Cardiac fibroblast (primary cell): ENCODE measurements around the gene SHISA5.
A peak's percentile ranks its signal among the peaks of the same experiment; 100 is the strongest.
"Not testable (repeated sequence)": the region's sequence is repeated elsewhere in the genome, so short reads cannot be mapped to it uniquely, and the experiment has no call there.

Source experiments
- DNase-seq, 2 donors: peaks; one replicate each; pipeline versions ENCODE4 v3.0.0 to v3.0.0-alpha.2; 2010; ENCODE audit warnings: low read depth in 2 of 2
- H3K4me3 ChIP-seq, 2 donors: replicated peaks in 1 of 2; 1 replicate in 1 of 2; 2 replicates in 1 of 2; pipeline ENCODE4 v1.5.1; 2011; ENCODE audit warnings: low read depth in 2 of 2, low read length in 2 of 2, mild to moderate bottlenecking in 2 of 2, moderate library complexity in 1 of 2
- TF ChIP-seq, protein P1 (sequence below): IDR thresholded peaks from one replicate; pipeline ENCODE4 v1.5.1; 2011; ENCODE audit warnings: low read depth, mild to moderate bottlenecking, low read length, inconsistent platforms

Gene SHISA5

GRCh38 chr3:48501196-48501595 lies 2.8 kb downstream of the SHISA5 start:
- no peak for DNase-seq
- H3K4me3 ChIP-seq = no peak overlapping the region
- TF ChIP-seq, protein P1, sequence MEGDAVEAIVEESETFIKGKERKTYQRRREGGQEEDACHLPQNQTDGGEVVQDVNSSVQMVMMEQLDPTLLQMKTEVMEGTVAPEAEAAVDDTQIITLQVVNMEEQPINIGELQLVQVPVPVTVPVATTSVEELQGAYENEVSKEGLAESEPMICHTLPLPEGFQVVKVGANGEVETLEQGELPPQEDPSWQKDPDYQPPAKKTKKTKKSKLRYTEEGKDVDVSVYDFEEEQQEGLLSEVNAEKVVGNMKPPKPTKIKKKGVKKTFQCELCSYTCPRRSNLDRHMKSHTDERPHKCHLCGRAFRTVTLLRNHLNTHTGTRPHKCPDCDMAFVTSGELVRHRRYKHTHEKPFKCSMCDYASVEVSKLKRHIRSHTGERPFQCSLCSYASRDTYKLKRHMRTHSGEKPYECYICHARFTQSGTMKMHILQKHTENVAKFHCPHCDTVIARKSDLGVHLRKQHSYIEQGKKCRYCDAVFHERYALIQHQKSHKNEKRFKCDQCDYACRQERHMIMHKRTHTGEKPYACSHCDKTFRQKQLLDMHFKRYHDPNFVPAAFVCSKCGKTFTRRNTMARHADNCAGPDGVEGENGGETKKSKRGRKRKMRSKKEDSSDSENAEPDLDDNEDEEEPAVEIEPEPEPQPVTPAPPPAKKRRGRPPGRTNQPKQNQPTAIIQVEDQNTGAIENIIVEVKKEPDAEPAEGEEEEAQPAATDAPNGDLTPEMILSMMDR = no peak

GRCh38 chr3:48500656-48501055 lies 3.3 kb downstream of the SHISA5 start:
- no peak overlapping the region for H3K4me3 ChIP-seq
- TF ChIP-seq, protein P1 = no peak
- no peak for DNase-seq

DNA sequence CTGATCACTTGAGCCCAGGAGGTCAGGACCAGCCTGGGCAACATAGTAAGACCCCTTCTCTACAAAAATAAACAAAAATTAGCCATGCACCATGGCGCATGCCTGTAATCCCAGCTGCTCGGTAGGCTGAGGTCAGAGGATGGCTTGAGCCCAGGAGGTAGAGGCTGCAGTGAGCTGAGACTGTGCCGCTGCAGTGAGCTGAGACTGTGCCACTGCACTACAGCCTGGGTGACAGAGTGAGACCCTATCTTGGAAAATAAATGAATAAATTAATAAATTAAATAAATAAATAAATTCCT lies 10.8 kb downstream of the SHISA5 start:
- H3K4me3 ChIP-seq = no peak overlapping the region
- DNase-seq = no peak
- TF ChIP-seq, protein P1 = no peak

DNA sequence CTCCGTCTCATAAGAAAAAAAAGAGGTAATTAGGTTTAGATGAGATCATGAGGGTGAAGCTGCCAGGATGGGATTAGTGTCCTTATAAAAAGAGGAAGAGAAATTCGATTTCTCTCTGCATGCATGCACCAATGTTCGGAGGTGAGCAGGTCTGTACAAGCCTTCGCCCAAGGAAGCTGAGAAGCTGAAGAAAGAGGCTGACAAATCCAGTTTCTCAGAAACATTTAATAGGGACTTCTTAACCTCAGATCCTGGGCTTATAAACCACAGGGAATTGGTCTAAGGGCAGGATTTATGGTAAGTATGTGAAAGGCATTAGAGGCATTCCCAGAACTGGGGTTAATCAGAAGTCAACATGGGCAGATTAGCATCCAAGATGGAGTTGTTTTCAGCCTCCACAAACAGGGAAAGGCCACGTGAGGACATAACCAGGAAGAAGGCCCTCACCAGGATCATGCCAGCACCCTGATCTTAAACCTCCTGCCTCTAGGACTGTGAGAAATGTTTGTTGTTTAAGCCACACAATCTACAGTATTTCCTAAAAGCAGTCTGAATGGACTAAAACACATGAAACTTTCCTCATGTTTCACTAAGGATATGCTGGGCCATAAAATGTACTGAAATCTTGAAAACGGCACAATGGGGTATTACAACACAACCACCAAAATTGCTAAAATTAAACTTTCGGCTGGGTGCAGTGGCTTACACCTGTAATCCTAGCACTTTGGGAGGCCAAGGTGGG lies 11.3 kb downstream of the SHISA5 start:
- DNase-seq = peak in 1 of 2 donors; percentile 57
- TF ChIP-seq, protein P1 = no peak
- H3K4me3 ChIP-seq = no peak overlapping the region

DNA sequence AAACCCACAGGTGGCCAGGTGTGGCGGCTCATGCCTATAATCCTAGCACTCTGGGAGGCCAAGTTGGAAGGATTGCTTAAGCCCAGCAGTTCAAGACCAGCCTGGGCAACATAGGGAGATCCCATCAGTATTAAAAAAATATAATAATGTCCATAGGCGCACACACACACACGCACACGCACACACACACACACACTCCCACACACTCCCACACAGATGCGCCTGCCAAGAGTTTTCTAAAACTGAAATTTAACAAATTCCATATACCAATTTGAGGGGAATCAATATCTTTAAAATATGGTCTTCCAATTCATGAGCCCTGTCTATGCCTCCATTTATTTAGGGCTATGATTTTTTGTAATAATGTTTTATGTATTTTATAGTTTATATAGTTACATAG lies 17.0 kb downstream of the SHISA5 start:
- TF ChIP-seq, protein P1 = no peak
- DNase-seq = no peak

GRCh38 chr3:48482822-48483221 lies 21.2 kb downstream of the SHISA5 start:
- not testable (repeated sequence) for DNase-seq, H3K4me3 ChIP-seq

More for the DNA sequence above, 17.0 kb downstream of the SHISA5 start:
- no peak overlapping the region for H3K4me3 ChIP-seq

DNA sequence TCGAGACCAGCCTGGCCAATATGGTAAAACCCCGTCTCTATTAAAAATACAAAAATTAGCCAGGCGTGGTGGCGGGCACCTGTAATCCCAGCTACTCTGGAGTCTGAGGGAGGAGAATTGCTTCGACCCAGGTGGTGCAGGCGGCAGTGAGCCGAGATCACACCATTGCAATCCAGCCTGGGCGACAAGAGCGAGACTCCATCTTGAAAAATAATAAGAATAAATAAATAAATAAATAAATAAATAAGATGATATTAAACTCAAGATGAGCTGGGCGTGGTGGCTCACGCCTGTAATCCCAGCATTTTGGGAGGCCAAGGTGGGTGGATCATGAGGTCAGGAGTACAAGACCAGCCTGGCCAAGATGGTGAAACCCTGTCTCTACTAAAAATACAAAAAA lies 23.1 kb downstream of the SHISA5 start:
- H3K4me3 ChIP-seq, DNase-seq: not testable (repeated sequence)
